Measurements from ENCODE around the gene SARM1. TPM values are rescaled to one million over a fixed set of nuclear protein-coding genes. Genes with fewer than 3 reads are reported as not detected.

The SARM1 gene
- total RNA-seq, 1 donor = 16.4 TPM

- TF ChIP-seq, protein P1, sequence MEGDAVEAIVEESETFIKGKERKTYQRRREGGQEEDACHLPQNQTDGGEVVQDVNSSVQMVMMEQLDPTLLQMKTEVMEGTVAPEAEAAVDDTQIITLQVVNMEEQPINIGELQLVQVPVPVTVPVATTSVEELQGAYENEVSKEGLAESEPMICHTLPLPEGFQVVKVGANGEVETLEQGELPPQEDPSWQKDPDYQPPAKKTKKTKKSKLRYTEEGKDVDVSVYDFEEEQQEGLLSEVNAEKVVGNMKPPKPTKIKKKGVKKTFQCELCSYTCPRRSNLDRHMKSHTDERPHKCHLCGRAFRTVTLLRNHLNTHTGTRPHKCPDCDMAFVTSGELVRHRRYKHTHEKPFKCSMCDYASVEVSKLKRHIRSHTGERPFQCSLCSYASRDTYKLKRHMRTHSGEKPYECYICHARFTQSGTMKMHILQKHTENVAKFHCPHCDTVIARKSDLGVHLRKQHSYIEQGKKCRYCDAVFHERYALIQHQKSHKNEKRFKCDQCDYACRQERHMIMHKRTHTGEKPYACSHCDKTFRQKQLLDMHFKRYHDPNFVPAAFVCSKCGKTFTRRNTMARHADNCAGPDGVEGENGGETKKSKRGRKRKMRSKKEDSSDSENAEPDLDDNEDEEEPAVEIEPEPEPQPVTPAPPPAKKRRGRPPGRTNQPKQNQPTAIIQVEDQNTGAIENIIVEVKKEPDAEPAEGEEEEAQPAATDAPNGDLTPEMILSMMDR (IDR thresholded peaks at IDR 0.05; ENCODE audit: insufficient read depth, low read depth, low read length) = no peak
- DNase-seq (ENCODE audit: low read depth) = peak; percentile 34
- no peak overlapping the region for H3K4me3 ChIP-seq (ENCODE audit: low read depth, low read length)
Observed at GRCh38 chr17:28327709-28328108, 43.8 kb upstream of the SARM1 start.

GRCh38 chr17:28328325-28328724 is 43.2 kb upstream of the SARM1 start:
- no peak overlapping the region for H3K4me3 ChIP-seq (ENCODE audit: low read depth, low read length)
- DNase-seq (ENCODE audit: low read depth) = peak; percentile 52
- TF ChIP-seq, protein P1 (IDR thresholded peaks at IDR 0.05; ENCODE audit: insufficient read depth, low read depth, low read length) = no peak

DNA sequence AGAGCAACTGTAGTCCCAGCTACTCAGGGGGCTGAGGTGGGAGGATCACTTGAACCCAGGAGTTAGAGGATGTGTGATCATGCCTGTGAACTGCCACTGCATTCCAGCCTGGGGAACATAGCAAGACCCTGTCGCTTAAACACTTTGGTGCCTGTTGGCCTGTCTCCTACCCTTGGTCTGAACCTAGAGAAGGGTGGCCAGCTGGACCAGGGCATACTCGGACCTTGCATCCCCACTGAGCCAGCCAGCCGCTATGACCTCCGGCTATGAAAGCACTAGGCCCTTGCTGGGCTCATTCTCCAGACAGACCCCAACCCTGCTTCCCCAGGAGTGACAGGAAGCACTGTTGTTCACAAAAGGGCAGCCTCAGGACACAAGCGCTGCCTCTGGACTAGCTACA is 40.8 kb upstream of the SARM1 start:
- no peak for DNase-seq (ENCODE audit: low read depth)
- no peak overlapping the region for H3K4me3 ChIP-seq (ENCODE audit: low read depth, low read length)
- TF ChIP-seq, protein P1 (IDR thresholded peaks at IDR 0.05; ENCODE audit: insufficient read depth, low read depth, low read length) = no peak

DNA sequence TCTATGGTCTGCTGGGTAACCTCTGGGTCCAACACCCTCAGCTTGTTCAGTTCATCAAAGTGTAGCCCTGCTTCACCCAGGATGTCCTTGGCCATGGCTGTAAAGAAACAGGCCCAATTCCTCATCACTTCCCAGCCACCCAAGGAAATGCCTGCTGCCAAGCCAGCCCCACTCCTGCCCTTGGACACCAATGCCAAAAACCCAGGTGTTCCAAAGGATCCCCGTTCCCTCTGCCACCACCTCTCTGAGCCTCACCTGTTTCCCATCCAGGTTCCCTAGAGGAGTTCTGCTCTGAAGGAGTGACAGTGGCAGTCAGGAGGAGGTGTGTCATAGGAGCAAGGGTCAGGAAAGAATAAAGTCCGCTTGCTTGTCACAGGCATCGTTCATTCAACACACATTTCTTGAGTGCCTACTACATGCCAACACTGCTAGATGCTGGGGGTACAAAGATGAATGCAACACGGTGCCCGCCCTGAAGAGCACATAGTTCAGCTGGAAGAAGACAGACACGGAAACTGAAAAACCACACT is 39.5 kb upstream of the SARM1 start:
- no peak for DNase-seq (ENCODE audit: low read depth)
- H3K4me3 ChIP-seq (ENCODE audit: low read depth, low read length) = no peak overlapping the region
- TF ChIP-seq, protein P1 (IDR thresholded peaks at IDR 0.05; ENCODE audit: insufficient read depth, low read depth, low read length) = no peak

- DNase-seq (ENCODE audit: low read depth) = no peak
- TF ChIP-seq, protein P1 (IDR thresholded peaks at IDR 0.05; ENCODE audit: insufficient read depth, low read depth, low read length) = no peak
- no peak overlapping the region for H3K4me3 ChIP-seq (ENCODE audit: low read depth, low read length)
Observed at GRCh38 chr17:28333083-28333746, 38.3 kb upstream of the SARM1 start.

GRCh38 chr17:28334171-28334570 is 37.3 kb upstream of the SARM1 start:
- DNase-seq (ENCODE audit: low read depth) = peak; percentile 47
- TF ChIP-seq, protein P1 (IDR thresholded peaks at IDR 0.05; ENCODE audit: insufficient read depth, low read depth, low read length) = no peak
- H3K4me3 ChIP-seq (ENCODE audit: low read depth, low read length) = peak overlapping the region; percentile 99

All from fibroblast of villous mesenchyme (primary cell).